SK-N-DZ (cell line): ENCODE results near the gene DYRK4. TPM values are rescaled to one million over a fixed set of nuclear protein-coding genes. Genes with fewer than 3 reads are reported as not detected.
"Not testable (repeated sequence)": the region's sequence is repeated elsewhere in the genome, so short reads cannot be mapped to it uniquely, and the experiment has no call there.

Source experiments
- DNase-seq: peaks from one replicate; pipeline ENCODE4 v3.0.0-alpha.2; 2015; ENCODE audit warnings: low spot score
- polyA plus RNA-seq, 2 experiments: library from polyadenylated mRNA; depleted of rRNA; stranded (reverse); fragments of >200 nt; gene quantifications; 2 replicates each; pipeline ENCODE4 v1.2.3, GENCODE V29; 2014

The DYRK4 gene, protein sequence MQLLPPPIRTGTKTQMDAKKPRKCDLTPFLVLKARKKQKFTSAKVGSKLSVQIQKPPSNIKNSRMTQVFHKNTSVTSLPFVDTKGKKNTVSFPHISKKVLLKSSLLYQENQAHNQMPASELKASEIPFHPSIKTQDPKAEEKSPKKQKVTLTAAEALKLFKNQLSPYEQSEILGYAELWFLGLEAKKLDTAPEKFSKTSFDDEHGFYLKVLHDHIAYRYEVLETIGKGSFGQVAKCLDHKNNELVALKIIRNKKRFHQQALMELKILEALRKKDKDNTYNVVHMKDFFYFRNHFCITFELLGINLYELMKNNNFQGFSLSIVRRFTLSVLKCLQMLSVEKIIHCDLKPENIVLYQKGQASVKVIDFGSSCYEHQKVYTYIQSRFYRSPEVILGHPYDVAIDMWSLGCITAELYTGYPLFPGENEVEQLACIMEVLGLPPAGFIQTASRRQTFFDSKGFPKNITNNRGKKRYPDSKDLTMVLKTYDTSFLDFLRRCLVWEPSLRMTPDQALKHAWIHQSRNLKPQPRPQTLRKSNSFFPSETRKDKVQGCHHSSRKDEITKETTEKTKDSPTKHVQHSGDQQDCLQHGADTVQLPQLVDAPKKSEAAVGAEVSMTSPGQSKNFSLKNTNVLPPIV
- 32.7 and 56.6 TPM in 2 replicates for polyA plus RNA-seq (2014; cell fraction: cytosol; rRNA removed)
- polyA plus RNA-seq (2014; cell fraction: nucleus; rRNA removed): 65.9 and 73.9 TPM in 2 replicates

DNA sequence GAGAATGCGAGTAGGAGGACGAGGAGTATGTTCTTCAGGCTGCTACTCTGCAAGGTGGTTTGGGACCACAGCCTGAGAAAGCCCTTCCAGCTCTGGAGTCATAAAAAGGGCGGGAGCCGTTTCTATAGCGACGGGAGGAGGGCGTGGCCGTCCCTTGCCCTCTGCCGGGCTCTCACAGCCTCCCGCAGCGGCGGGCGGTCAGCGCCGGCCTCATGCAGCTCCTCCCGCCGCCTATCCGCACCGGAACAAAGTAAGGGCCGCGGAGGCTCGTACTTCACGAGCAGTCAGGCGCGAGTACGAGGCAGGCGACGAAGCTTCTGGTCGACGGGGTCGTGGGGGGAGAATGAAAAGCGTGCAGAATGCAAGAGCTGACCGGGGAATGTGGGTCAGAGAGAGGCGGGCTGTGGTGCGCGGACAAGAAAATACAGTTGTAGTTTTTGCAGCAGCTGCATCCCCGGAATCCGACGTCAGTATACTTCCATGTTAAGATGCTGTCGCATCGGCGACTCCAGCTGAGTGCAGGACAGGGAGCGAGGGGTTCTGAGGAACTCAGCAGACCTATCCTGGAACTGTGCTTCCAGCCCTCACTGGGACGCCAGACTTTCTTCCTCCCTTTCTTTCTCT, at the start of gene DYRK4:
Gene DYRK4 (plus strand): TSS at position 175 of the 624 bp plus-strand sequence. CDS start 38 bp downstream, at position 213.
- DNase-seq: peak; percentile 57

GRCh38 chr12:4518106-4518728, 43.8 kb upstream of the DYRK4 start:
- no peak for DNase-seq

DNA sequence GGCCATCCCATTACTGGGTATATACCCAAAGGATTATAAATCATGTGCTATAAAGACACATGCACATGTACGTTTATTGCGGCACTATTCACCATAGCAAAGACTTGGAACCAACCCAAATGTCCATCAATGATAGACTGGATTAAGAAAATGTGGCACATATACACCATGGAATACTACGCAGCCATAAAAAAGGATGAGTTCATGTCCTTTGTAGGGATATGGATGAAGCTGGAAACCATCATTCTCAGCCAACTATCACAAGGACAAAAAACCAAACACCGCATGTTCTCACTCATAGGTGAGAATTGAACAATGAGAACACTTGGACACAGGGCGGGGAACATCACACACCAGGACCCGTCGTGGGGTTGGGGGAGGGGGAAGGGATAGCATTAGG, 38.6 kb upstream of the DYRK4 start:
- not testable (repeated sequence) for DNase-seq

GRCh38 chr12:4526923-4527546, 35.0 kb upstream of the DYRK4 start:
- DNase-seq: peak; percentile 25

- no peak for DNase-seq
Measured at GRCh38 chr12:4530160-4530559, 31.8 kb upstream of the DYRK4 start.

GRCh38 chr12:4530982-4531586, 30.9 kb upstream of the DYRK4 start:
- no peak for DNase-seq

DNA sequence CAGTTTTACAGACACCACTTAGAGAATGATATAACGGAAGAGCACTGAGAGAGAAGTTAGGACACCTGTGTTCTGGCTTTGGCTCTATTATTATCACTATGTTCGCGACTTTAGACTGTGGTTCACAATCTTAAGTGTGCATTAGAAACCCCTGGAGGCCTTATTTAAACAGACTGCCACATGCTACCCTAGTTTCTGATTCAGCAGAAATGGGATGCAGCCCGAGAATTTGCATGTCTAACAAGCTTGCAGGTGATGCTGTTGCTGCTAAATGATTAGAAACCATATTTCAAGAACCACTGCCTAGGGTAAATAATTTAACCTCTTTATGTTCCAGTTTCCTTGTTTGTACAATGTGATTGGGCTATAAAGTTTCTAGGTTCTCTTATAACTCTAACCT, 26.9 kb upstream of the DYRK4 start:
- no peak for DNase-seq

DNA sequence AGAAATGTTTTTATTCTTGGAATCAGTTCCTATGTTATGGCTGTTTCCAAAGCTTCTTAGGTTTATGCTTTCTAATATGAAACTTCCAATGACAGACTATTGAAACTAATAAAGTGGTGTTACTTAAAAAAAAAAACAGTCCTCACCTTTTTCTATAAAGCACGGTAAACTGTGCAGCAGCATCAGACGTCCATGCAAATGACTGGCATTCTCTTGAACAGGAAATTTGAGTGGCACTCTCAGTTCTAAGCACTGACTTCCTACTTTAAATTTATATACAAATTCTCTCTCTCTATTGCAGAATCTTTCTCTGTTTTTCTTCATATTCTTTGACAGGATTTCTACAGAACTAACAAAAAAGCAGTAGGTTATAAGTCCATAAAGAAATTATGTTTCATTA, 26.1 kb upstream of the DYRK4 start:
- DNase-seq: no peak

DNA sequence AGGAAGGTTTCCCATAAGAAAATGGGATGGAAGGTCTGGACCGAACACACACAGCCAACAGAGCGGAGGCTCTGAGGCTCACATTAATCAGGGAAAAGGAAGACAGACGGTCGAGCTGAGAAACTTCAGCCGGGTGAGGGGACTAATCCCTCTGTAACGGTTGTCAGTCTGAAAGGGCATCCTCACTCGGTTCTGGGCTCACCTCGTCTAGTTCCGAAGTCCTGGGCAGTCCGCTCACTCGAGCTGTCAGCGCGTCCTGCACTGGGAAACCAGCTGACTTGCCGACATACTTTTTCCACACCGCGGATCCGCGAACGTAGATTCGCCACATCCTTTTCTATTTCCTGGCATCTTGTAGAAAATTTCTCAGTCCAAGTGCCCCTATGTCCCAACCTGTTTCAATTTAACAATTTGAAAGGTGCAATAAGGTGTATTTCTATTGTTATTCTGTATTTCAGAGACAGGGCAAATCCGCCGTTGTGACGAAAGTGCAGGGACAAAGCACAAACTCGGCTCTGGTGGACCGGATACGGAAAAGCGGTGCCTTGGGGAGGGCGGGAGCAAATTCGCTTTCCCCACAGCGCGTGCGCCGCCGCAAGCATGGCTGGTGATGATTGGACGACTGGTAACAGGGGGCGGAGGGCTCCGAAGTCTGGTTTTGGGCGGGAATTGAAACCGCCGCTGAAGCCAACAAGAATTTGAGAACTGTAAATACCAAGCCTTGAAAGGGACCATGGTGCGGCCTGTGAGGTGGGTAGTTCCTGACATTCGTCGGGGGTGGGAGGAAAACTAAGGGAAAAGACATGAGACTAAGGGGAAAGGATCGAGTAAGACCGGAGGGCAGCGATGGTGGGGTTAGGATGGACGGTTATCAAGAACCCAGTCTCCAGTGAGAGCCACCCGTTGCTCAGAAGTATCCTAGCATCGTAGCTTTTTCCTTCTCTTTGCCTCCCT, 23.5 kb upstream of the DYRK4 start, which contains the start of gene RAD51AP1:
Gene RAD51AP1 (plus strand): TSS at position 684 of the 954 bp plus-strand sequence. CDS start 50 bp downstream, at position 734.
- DNase-seq: peak; percentile 99

- DNase-seq: no peak
Measured at GRCh38 chr12:4539167-4539870, 22.7 kb upstream of the DYRK4 start.

- no peak for DNase-seq
Measured at GRCh38 chr12:4540170-4540569, 21.8 kb upstream of the DYRK4 start.

DNA sequence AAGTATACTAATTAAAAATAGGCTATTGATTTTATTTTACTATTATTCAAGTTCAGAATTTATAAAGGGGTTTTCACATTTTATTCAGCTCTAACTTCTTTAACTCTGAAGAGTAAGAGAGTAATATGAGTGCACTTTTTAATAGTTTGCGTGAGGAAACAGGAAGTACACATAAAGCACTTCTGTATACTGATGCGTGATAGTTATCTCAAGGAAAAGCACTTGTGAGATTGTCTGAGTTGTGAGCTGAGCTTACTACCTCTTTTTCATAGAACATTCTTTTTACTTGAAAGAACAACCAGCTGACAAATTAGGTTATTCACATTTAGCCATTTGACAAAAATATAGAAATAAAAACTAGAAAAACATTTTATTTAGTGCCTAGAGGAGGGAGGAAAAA, 21.4 kb upstream of the DYRK4 start:
- DNase-seq: no peak

DNA sequence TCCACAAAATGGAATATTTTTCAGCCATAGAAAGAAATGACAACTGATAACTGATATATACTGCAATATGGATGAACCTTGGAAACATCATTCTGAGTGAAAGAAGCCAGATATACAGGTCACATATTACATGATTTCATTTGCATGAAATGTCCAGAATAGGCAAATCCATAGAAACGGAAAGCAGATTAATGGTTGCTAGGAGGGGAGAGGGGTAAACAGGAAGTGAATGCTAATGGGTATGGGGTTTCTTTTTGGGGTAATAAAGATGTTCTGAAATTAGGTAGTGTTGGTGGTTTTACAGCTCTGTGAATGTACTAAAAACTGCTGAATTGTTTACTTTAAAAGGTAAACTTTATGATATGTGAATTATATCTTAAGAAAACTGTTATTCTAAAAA, 16.8 kb upstream of the DYRK4 start:
- DNase-seq: no peak

DNA sequence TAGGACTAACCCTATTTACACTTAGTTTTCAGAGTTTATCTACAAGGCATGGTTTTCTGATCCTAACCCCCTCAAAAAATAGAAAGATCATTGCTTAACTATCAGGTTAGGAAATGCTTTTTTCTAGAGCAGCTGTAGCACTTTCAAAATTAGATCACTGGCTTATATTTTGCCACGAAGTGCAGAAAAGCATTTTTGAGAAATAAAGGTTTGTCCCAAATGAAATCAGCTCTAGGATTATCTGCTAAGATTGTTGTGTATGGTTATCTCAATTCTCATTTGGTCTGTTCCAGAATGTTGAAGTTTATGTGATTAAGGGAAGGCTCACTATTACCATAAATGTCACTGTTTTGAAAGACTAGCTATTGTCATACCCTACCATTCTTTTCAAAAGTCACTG, 9.8 kb upstream of the DYRK4 start:
- no peak for DNase-seq

GRCh38 chr12:4553943-4554342, 8.1 kb upstream of the DYRK4 start:
- DNase-seq: no peak

DNA sequence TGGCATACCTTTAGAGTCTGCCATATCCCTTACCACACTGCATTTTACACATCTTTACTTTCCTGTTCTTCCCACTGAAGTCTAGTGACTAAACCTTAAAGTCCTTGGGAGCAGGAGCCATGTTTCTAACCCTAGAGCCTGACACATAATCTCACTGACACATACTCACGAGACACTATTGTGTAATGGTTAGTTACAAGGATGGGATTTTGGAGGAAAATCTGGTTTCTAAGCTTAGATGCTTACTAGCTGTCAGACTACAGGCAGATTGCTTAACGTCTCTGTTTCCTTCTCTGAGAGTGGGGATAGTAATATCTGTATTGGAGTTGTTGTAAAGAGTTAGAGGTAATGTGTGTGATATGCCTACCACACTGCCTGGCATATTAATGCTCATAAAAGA, 6.2 kb upstream of the DYRK4 start:
- no peak for DNase-seq

GRCh38 chr12:4556735-4557530, 5.1 kb upstream of the DYRK4 start:
- no peak for DNase-seq

- no peak for DNase-seq
Measured at GRCh38 chr12:4557586-4557985, 4.4 kb upstream of the DYRK4 start.
